NCI-H187 (cell line): Measurements from ENCODE around the gene CCDC110.

ENCODE experiments used
- DNase-seq, 2 experiments: peaks; one replicate each; lab custom pipeline; 2025; lab: John Stamatoyannopoulos, UW

The CCDC110 gene

GRCh38 chr4:185472103-185472542 is 590 bp upstream of the CCDC110 start:
- no peak for DNase-seq

DNA sequence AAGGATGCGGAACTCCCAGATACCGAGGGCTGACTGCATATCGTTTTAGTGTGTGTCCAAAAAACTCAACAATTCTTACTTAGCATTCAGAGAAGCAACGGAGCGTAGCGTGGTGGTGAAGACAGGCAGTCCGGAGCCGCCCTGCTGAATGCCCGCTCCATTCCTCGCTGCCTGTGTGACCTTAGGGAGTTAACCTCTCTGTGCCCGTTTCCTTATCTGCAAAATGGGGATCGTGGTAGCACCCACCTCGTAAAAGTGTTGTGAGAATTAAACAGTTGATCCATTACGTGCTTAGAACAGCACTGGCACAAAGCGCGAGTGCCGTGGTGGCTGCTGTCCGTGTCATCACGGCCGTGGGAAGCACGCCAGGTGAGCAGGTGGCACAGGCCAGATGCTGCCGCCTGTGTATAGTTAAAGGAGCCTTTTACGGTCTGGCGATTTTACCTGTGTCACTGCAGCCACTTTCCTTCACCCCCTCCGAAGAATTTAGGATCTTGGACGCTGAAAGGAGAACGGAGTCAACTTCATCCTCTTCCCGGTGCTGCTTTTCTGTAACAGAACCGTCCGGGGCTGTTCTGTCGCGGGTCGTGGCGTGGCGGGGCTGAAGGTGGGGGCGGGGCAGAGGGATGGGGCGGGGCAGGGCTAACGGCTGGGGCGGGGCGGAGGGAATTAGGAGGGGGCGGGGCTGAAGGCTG is 885 bp downstream of the CCDC110 start:
- peak; percentile 27 to 40 for DNase-seq

- no peak for DNase-seq
Observed at GRCh38 chr4:185469580-185470154, 1.9 kb downstream of the CCDC110 start.

- no peak for DNase-seq
Observed at GRCh38 chr4:185468999-185469398, 2.5 kb downstream of the CCDC110 start.

DNA sequence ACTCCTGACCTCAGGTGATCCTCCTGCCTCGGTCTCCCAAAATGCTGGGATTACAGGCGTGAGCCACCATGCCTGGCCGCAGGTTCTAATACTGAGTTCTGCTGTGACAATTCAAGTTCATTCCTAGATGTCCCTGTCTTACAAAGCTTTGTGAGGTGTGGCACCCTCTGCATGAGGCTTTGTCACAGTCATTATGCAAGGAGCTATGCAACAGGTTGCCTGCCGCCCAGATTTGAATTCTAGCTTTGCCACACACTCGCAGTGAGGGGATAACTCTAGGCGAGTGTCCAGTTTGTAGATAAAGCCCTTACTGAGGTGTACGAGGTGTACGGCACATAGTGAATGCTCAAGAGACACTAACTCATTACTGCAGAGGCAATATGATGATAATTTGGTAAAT is 3.5 kb downstream of the CCDC110 start:
- no peak for DNase-seq

- no peak for DNase-seq
Observed at GRCh38 chr4:185467101-185467500, 4.4 kb downstream of the CCDC110 start.

DNA sequence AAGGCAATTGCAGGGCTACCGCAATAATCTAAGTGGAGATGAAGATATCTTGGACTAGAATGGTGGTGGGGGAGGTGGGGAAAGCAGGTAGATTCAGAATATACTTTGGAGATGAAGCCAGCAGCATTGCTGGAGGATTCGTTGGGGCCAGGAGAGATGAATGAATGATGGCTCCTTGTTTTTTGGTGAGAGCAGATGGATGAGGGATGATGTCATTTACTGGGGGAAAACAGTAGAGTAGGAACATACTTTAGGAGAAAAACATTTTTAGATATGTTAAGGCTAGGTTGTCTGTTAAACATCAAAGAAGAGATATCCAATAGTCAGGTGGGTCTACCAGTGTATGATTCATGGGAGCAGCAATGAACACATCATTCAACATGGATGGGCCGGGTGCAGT is 5.8 kb downstream of the CCDC110 start:
- no peak for DNase-seq

DNA sequence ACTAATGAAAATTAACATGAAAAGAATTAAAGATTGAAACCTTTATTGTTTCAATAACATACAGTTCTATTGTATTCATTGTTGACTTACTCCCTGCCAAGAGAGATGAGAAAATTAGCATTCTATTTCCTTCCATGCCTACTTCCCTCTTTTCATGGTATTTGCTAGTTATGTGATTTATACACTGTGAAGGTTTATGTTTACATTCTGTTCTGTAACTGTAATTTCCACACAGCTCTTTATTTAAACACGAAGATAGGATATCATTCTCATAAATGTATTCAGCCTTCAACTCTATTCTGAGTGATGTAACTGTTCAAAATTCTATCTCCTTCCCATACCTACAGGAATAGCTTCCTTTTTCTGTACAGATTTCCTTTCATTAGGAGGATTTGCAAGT is 6.6 kb downstream of the CCDC110 start:
- DNase-seq: no peak

GRCh38 chr4:185464183-185464582 is 7.3 kb downstream of the CCDC110 start:
- no peak for DNase-seq

DNA sequence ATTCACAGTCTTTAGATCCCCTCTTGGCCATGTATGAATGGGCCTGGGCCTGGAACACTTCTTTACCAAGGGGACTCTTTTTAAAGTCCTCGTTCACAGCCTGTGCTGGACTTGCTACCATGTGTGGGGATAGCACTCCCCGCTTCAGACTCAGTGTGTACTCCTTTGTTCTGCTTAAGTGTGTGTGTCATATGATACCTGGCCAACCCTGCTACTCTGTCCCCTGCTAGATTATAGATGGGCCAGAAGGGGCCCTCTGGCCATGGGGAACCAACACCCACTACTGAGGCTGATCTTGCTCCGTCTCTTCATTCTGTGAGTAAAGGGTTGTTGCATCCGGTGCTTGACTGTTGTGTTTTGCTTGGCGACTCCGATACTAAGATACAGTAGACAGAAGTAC is 8.0 kb downstream of the CCDC110 start:
- peak in 1 of 2 experiments; percentile 25 for DNase-seq

- DNase-seq: no peak
Observed at GRCh38 chr4:185461565-185461964, 10.0 kb downstream of the CCDC110 start.

GRCh38 chr4:185457136-185457535 is 14.4 kb downstream of the CCDC110 start:
- no peak for DNase-seq

DNA sequence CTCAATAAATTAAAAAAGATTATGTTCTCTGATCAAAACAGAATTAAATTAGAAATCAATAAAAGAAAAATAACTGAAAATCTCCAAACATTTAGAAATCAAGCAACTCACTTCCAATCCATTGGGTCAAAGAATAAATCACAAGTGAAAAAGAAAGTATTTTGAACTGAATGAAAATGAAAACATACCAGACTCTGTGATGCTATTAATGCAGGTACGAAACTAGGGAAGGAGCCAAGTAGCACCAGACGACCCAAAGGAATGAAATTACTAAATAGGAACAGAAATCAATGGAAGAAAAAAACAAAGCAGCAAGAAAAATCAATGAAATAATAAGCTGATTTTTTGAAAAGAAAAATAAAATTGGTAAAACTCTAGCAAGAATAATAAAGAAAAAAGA is 15.4 kb downstream of the CCDC110 start:
- DNase-seq: no peak

GRCh38 chr4:185445209-185445608 is 26.3 kb downstream of the CCDC110 start:
- no peak for DNase-seq

DNA sequence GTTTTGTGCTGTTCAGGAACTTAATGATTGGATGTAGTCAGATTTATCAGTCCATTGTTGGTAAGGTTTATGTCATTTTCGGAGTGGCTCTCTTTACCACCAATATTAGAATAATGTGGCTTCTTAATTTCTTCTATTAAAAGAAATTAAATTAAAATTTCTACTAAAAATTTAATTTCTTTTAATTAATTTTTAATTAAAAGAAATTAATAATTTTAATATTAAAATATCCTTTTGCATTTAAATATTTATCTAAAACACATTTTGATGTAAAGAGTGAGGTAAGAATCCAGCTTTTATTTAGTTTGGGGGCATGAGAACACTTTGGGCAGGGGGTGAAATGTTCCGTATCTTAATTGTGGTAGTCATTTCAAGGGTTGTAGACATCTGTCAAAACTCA is 30.1 kb downstream of the CCDC110 start:
- DNase-seq: no peak

GRCh38 chr4:185437809-185438208 is 33.7 kb downstream of the CCDC110 start:
- no peak for DNase-seq

DNA sequence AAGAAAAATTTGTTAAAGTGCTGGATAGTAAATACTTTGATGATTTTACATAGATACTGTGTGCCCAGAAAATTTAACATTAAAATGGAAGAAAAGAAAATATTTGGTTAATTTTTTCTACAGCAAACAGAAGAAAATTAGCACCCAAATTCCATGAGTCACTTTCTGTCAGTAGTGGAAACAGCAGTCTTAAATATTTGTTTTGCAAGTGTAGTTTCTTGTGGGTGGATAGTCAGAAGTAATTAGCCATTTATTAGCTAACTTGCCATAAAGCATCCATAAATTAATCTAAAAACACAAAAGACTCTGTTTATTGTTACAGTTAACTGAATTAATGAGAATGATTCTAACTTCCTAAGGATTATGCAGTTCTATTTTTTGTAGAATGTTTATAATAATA is 36.1 kb downstream of the CCDC110 start:
- no peak for DNase-seq

DNA sequence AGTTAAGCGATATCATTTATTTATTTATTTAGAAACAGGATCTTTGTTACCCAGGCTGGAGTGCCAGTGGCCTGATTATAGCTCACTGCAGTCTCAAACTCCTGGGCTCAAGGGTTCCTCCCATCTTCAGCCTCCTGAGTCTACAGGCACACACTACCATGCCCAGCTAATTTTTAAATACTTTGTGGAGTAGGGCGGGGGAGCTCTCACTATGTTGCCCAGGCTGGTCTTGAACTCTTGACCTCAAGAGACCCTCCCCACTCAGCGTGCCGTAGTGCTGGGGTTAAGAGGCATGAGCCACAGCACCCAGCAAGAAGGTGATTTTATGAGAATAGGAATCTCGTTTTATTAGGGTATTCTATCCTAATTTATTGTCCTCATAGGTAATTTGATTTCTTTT is 41.9 kb downstream of the CCDC110 start:
- no peak for DNase-seq

GRCh38 chr4:185426960-185427688 is 44.4 kb downstream of the CCDC110 start:
- no peak for DNase-seq

GRCh38 chr4:185425647-185426352 is 45.7 kb downstream of the CCDC110 start, which contains the start of gene UFSP2:
UFSP2 (minus strand) TSS chr4:185425964; CDS start chr4:185425868, 96 bp downstream.
- DNase-seq: peak; percentile 44 to 84

GRCh38 chr4:185424905-185425646 is 46.5 kb downstream of the CCDC110 start:
- no peak for DNase-seq
